HG03378 (cell line): ENCODE results near the gene PEF1.
"Not testable (repeated sequence)": the region's sequence is repeated elsewhere in the genome, so short reads cannot be mapped to it uniquely, and the experiment has no call there.

Source experiments
- ATAC-seq: cut with Tn5 transposase; IDR thresholded peaks from one replicate; pipeline ENCODE4 v1.9.1; 2021; ENCODE audit warnings: mild to moderate bottlenecking, moderate library complexity; ENCODE audit not compliant: unreplicated experiment

PEF1 gene

GRCh38 chr1:31615414-31615813 lies 29.3 kb downstream of the PEF1 start:
- no peak for ATAC-seq

- no peak for ATAC-seq
These were observed 30.2 kb downstream of the PEF1 start for GRCh38 chr1:31614414-31615005.

GRCh38 chr1:31609514-31610118 lies 35.1 kb downstream of the PEF1 start:
- no peak for ATAC-seq

DNA sequence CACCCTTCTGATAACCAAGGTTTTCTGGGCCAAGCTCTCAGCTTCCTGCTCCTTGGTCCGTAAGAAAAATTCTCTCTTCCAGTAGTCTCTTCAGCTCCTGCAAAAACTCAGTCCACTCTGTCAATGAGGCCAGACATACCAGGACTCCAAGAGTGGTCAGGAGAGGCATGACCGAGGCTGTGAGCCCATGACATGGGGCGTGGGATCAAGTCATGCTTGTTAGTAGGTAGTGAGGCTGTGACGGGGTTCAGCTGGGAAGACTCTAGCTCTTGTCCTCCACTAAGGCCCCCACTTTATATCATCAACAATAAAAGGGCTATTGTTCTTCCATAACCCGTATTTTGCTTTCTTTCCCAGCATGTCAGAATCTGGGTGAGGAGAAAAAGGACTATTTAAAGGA lies 37.3 kb downstream of the PEF1 start:
- no peak for ATAC-seq

- peak; percentile 80 for ATAC-seq
These were observed 38.7 kb downstream of the PEF1 start for GRCh38 chr1:31605908-31606427.

DNA sequence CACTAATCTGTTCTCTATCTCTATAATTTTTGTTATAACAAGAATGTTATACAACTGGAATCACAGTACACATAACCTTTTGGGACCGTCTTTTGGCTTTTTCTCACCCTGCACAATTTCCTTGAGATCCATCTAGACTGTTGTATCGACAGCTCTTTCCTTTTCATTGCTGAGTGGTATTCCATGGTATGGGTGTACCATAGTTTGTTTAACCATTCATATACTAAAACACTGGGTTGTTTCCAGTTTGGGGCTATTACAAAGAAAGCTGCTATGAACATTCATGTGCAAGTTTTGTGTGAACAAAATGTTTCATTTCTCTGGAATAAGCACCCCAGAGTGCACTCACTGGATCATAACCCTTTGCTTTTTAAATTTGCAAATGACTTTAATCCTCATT lies 42.6 kb downstream of the PEF1 start:
- no peak for ATAC-seq

- ATAC-seq: no peak
These were observed 44.0 kb downstream of the PEF1 start for GRCh38 chr1:31600641-31601040.

DNA sequence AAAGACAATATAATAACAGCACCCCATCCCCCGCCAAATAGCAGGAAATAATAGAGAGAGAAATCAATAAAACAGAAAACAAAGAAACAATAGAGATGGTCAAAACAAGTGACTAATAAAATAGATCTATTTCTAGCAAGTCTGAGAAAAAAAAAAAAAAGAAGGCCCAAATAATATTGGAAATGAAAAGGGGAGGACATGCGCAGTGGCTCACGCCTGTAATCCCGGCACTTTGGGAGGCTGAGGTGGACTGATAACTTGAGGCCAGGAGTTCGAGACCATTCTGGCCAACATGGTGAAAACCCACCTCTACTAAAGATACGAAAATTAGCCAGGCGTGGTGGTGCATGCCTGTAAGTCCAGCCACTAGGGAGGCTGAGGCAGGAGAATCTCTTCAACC lies 45.7 kb downstream of the PEF1 start:
- ATAC-seq: no peak

DNA sequence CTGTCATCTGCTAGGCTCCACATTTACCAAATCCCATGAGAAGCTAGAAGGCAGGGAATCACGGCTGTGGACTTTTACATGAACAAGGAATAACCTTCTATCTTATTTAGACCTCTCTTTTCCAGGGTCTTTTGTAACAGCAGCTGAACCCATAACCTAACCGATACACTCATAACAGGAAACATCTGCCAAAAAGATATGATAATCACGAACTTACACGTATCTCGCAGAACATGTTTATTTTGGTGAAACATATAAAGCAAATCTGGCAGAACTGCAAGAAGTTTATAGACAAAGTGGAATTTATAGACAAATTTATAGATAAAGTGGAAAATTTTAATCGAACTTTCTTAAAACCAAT lies 48.0 kb downstream of the PEF1 start:
- ATAC-seq: no peak

DNA sequence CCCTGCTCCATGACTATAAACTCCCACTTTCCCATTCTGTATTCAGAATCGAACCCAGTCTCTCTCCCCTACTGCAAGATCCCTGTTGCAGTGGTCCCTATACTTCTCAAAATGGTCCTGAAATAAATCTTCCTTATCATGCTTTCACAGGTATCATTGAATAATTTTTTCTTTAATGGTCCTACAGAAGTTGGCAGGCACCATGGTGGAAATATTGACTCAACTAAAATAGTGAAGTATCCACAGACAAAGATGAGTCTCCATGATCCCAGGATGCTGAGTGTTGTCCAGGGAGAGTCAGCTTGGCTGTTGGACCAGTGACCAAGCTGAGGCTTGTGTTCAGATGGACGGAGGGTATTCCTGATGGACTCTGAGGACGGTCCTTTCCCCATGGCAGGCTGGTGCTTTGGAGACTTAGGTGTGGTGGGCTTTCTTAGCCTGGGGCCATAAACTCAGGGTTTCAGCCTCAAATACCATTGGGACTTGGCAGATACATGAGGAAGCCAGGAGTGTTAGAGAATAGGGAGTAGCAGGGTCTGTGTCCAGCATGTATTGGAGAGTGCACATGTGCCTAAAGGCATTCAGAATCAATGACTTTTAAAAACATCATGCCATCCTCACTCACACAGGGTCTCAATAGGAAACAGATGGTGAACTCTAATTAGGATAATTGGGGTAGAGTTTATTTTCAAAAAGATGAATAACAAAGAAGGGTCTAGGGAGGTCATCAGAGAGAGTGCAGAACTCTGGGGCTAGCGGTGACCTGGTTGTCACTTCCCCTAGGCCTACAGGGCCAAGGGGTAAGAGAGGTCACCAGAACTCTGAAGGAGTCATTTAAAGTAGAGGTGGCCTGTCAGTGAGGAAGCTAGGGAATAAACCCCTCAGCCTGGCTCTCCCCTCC lies 48.6 kb downstream of the PEF1 start:
- no peak for ATAC-seq

DNA sequence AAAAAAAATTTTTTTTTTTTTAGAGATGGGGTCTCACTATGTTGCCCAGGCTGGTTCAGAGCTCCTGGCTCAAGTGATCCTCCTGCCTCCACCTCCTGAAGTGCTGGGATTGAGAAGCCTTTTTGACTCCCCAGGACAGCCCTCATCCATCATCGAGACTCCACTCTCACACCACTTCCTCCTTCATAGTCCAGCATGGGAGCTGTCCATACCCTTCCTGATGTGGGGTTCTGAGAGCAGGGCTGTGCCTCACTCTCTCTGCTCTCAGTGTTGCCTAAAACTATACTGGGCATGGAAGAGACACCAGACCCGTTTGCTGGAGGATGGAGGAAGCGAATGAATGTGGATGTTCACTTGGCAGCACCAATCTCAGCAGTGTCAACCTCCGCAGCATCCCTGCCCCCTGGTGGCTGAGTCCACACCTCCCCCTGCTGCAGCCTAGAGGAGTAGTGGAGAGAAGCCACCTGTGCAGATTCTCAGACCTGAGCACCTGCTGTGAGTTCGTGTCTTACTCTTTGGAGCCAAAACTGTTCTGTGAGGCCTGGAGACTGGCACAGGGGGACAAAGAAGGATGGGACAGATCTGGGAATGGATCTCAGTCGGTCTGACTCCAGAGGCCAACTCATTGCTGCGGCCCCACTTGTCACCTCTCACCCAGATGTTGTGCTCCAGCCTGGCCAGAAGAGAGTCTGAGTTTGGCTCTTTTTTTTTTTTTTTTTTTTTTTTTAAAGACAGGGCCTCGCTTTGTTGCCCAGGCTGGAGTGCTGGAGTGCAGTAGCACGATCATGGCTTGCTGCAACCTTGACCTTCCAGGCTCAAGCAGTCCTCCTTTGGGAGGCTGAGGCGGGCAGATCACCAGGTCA lies 50.7 kb downstream of the PEF1 start:
- no peak for ATAC-seq

- ATAC-seq: no peak
These were observed 51.5 kb downstream of the PEF1 start for GRCh38 chr1:31593136-31593665.

- ATAC-seq: no peak
These were observed 52.5 kb downstream of the PEF1 start for GRCh38 chr1:31592132-31592531.

- no peak for ATAC-seq
These were observed 53.1 kb downstream of the PEF1 start for GRCh38 chr1:31591425-31592093.

GRCh38 chr1:31588751-31589515 lies 55.7 kb downstream of the PEF1 start:
- no peak for ATAC-seq

DNA sequence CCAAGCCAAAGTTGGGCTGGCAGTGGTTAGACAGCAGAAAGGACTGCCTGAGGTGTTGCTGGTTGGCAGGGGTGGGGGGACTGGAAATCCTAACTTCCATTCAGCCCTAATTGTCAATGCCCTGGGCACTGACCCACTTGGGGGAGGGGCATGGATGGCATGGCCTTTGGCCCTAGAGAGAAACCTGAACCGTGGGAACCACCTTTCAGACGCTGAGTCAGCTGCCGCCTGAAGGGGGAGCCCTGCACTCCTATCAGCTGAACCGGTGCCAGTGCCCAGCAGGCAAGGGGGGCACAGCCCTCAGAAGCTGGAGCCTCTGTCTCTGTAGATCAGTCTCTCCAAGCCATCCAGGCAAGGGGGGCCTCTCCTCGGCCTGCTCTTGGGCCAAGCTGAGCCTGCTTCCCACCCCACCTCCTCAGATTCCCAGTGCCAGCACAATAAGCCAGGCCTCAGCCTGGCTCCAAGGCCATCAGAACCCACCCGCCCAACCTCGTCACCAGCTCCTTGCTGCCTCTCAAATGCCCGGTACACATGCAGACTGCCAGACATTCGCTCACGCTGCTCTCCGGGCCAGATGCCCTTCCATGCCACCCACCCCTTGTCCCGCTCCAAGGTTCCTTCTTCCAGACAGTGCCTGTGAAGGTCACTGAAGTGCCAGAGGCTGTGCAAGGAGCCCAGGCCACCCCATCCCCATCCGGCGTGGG lies 56.8 kb downstream of the PEF1 start:
- no peak for ATAC-seq

DNA sequence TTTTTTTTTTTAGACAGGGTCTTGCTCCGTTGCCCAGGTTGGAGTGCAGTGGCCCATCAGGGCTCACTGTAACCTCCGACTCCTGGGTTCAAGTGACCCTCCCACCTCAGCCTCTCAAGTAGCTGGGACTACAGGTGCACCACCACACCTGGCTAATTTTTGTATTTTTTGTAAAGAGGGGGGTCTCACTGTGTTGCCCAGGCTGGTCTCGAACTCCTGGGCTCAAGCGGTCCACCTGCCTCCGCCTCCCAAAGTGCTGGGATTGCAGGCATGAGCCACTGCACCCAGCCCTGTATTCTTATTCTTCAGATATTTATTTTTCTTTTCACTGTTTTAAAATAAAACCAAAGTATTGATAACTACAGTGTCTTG lies 57.4 kb downstream of the PEF1 start:
- ATAC-seq: not testable (repeated sequence)

- ATAC-seq: no peak
These were observed 58.0 kb downstream of the PEF1 start for GRCh38 chr1:31586376-31587327.
